ENCODE measurements around the gene ASNS.
A peak's percentile ranks its signal among the peaks of the same experiment; 100 is the strongest.
"Not testable (repeated sequence)": the region's sequence is repeated elsewhere in the genome, so short reads cannot be mapped to it uniquely, and the experiment has no call there.

Gene ASNS, protein sequence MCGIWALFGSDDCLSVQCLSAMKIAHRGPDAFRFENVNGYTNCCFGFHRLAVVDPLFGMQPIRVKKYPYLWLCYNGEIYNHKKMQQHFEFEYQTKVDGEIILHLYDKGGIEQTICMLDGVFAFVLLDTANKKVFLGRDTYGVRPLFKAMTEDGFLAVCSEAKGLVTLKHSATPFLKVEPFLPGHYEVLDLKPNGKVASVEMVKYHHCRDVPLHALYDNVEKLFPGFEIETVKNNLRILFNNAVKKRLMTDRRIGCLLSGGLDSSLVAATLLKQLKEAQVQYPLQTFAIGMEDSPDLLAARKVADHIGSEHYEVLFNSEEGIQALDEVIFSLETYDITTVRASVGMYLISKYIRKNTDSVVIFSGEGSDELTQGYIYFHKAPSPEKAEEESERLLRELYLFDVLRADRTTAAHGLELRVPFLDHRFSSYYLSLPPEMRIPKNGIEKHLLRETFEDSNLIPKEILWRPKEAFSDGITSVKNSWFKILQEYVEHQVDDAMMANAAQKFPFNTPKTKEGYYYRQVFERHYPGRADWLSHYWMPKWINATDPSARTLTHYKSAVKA

DNA sequence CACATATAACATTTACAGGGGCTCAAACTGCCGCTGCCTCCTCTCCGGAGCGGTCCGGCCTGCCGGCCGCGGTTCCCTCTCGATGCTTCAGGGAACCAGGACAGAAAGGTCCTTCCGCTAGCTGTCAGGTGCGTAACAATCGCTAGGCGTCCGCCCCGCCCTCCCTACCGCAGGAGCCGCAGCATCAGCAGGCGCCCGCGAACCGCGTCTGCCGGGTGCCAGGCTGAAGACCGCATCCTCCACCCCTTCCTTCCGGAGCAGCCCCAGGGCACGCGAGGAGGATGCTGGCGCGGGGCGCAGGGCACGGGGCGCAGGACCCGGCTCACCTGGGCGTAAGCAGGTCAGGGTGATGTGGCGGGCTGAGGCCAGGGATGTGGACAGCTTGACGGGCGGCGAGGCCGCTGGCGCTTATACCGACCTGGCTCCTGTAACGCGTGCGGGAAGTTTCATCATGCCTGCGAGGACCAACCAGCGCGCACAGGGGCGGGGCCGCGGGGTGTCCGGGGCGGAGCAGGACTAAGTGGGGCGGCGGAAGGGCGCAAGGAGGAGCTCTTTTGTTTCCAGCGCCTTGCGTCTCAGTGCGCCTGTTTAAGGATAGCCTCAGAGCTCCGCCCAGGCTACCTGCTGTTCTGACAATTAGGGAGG, at the start of gene ASNS:
Gene ASNS, minus strand, starts transcription at position 384 of the 645 bp plus-strand sequence. CDS start 3,252 bp downstream, outside the sequence.
- peak; percentile 94 for DNase-seq (ENCODE audit: low spot score)

DNA sequence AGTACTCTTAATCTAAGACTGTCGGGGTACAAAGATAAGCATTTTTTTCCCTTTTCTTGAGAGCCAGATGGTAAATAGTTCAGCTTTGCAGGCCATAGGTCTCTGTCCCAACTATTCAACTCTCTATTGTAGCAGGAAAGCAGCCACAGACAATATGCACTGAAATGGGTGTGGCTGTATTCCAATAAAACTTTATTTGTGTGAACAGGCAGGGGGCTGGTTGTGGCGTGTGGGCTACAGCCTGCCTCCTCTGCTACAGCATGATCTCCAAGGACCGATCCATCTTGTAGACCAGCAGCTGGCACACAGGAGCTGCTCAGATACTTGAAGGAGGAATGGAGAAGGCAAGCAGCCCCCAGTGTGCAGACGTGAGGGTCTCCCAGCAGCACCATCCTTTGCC, 49.0 kb upstream of the ASNS start:
- not testable (repeated sequence) for DNase-seq (ENCODE audit: low spot score)

DNA sequence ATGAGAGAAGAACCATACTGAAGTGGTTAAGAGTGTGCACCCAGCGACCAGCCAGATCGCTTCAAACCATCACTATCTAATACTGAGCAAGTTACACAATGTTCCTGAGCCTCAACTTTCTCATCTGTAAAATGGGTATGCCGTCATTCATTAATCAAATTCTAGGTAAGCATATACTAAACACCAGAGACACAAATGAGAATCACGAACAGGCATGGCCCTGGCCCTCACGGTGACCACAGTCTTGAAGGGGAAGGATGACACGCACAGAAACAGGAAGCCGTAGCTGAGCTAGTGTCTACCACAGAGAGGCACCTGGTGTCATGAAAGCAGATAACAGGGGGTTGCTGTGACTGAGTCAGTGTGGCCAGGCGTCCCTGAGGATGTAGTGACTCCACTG, 43.1 kb upstream of the ASNS start:
- not testable (repeated sequence) for DNase-seq (ENCODE audit: low spot score)

DNA sequence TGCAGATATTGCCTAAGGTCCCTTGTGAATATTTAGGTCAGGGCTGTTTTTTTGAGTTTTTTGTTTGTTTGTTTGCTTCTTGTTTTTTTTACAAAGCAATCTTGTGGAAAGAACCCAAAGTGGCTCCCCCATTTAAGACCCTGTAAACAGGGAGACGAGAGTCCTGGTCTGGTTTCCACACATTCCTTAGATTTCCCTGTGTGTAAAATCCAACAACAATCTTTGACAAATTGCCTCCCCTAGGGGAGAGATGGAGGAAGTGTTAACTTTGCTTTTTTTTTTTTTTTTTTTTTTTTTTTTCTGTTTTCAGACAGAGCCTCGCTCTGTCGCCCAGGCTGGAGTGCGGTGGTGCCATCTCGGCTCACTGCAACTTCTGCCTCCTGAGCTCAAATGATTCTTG, 40.1 kb upstream of the ASNS start:
- not testable (repeated sequence) for DNase-seq (ENCODE audit: low spot score)

DNA sequence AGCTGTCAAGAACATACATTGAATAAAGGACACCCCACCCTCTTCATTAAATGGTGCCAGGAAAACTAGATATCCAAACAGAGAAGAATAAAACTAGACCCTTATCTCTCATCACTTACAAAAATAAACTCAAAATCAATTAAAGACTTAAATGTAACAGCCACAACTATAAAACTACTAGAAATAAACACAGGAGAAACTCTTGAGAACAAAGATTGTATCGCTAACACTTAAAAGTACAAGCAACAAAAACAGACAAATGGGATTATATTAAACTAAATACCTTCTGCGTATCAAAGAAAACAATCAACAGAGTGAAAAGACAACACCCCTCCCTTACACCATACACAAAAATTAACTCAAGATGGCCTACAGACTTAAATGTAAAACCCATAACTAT, 24.7 kb upstream of the ASNS start:
- not testable (repeated sequence) for DNase-seq (ENCODE audit: low spot score)

DNA sequence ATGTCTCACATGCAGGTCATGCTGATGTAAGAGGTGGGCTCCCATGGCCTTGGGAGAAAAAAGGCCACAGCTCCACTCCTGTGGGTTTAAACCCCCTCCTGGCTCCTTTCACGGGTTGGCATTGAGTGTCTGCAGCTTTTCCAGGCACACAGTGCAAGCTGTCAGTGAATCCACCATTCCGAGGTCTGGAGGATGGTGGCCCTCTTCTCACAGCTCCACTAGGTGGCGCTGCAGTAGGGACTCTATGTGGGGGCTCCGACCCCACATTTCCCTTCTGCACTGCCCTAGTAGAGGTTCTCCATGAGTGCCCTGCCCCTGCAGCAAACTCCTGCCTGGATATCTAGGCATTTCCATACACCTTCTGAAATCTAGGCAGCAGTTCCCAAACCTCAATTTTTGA, 19.5 kb upstream of the ASNS start:
- not testable (repeated sequence) for DNase-seq (ENCODE audit: low spot score)

DNA sequence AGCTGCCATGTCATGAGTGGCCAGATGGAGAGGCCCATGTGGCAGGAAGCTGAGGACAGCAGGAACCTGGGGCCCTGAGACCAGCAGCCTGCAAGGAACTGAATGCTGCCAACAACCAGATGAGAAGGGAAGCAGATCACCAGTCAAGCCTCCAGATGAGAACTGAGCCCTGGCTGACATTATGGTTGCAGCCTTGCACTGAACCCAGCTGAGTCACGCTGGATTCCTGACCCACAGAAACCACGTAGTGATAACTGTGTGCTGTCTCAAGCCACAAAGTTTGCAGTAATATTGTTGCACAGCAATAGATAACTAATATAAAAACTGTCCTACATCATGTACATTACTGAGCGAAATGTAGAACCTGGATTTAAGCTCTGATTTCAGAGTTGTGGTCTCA, 7.3 kb upstream of the ASNS start:
- not testable (repeated sequence) for DNase-seq (ENCODE audit: low spot score)

DNA sequence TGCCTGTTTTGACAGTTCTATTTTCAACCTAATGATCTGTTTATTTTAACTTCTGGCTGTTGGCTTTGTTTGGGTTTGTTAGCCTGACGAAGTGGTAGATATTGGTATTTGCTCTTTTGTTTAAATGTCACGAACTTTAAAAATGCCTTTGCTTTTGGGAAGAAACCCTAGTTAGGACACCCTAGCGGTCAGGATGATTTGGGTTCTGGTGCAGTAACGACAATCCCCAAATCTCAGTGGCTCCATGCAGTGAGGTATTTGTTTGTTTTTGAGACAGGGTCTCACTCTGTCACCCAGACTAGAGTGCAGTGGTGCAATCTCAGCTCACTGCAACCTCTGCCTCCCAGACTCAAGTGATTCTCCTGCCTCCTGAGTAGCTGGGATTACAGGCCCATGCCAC, 2.7 kb upstream of the ASNS start:
- DNase-seq (ENCODE audit: low spot score) = not testable (repeated sequence)

DNA sequence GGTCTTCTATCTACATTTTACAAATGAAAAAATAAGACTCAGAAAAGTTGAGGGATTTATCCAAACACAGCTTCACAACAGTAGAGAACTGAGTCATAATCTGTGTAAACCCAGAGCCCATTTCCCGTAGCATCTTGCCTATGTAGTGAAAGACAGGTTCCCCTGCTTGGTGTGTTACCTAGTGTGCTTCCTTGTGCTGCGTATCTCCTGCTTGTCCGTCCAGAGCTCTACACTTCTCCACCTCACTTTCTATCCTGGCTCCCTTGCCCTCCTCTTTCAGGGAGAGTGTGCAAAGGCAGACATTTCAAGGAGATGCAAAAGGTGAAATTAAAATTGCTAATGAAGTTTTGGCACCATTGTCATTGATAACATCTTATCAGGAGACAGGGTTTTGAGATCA, 1.4 kb upstream of the ASNS start:
- no peak for DNase-seq (ENCODE audit: low spot score)

DNA sequence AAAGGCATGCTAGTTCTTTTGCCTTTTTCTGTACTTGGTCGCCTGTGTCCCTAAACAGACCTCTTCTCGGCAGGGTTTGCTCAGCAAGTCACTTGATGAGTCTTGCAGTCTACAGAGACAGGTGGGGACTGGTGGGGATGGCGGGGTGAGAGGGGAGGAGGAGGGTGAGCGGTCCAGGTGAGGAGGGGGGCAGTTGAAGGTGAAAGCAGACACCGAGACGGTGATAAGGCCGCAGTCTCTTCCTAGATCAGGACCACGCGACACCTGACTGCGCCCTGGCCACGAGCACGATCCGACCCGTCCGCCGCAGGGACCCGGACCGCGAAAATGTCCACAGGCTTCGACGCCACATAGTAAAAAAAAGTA, 566 bp downstream of the ASNS start:
- no peak for DNase-seq (ENCODE audit: low spot score)

DNA sequence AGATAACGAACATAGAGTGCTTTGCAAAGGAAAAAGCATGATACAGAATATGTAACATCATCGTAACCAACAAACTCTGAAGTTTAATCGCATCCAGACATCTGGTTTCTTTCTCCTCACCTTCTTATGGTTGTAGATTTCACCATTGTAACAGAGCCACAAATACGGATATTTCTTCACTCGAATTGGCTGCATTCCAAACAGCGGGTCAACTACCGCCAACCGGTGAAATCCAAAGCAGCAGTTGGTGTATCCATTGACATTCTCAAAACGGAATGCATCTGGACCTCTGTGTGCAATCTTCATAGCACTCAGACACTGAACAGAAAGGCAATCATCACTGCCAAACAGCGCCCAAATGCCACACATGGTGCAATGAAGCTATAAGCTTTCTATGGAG, 3.4 kb downstream of the ASNS start:
- no peak for DNase-seq (ENCODE audit: low spot score)

DNA sequence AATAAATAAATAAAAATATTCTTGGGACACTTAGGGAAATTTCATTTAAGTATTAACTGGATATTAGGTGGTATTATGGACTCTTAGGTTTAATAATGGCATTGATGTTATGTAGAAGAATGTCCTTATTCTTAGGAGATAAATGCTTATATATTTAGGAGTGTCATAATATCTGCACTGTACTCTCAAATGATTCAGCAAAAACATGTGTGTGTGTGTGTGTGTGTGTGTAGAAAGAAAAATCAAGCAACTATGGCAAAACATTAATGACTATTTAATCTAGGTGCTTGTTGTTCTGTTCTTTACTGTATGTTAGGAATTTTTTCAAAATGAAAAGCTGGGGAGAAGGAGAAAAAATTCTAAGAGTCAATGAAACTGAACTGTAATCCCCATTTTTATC, 3.9 kb downstream of the ASNS start:
- no peak for DNase-seq (ENCODE audit: low spot score)

DNA sequence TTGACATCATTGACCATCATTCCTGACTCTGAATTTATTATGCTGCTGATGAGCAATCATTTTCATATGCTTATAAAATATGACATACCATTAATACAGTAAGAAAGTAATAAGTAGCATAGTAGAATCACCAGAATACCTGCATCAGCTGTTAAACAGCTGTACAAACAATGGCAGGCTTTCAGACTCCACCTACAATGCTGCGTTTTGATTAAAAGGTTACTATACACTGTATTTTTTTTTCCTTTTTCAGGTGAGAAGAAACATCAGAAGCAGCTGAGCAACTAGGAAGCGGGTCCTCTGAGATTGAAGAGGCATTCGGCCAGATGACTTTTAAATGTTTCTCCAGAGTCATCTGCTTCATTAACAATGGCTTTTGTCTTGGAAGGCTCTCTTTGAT, 7.1 kb downstream of the ASNS start:
- DNase-seq (ENCODE audit: low spot score) = no peak

DNA sequence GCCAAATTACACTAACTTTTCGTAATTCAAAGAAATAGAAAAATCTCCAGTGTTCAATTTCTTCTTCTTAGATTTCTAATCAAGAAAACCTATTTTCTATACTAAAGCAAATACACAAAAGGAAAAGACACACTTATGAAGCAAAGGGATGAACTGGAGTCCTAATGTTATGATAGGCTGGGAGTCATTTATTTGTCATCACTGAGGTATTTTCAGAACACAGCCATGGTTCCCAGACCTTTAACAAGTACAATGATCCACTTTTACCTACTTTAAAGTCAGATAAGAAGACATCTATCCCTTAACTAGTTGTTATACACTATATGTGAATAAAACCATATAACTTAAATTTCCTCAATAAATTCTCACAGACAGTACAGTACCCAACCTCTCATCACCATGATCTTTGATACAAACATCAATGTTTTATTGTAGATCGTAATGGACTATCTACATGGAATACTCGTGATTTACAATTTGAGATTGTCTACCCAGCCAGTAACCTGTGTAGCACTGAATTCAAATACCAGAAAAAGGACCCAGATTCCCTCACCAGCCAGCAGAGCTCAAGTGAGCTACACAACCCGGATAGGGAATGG, 12.5 kb downstream of the ASNS start:
- DNase-seq (ENCODE audit: low spot score) = no peak

DNA sequence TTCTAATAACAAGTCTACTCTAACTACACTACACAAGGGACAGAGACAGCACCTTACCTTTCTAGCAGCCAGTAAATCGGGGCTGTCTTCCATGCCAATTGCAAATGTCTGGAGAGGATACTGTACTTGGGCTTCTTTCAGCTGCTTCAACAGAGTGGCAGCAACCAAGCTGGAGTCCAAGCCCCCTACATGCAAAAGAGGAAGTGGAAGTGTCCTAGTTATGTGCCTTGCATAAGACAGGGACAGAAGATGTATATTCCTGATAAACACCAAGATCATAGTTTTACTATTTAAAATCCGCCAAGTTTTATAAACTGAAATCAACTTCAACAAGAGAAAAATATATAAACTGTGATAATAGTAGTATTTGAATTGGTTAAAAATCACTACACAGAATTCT, 14.0 kb downstream of the ASNS start:
- no peak for DNase-seq (ENCODE audit: low spot score)

DNA sequence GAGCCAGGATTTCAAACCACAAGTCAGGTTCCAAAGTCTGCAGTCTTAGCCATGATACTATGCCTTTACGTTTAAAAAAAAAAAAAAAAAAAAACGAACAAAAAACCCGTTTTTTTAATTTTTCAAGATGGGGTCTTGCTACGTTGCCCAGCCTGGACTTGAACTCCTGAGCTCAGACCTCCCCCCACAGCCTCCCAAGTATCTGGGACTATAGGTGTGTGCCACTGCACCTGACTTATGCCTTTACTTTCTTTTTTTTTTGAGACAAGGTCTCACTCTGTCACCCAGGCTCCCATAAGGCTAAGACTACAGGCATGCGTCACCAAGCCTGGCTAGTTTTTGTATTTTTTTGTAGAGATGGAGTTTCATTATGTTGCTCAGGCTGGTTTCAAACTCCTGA, 14.7 kb downstream of the ASNS start:
- no peak for DNase-seq (ENCODE audit: low spot score)

DNA sequence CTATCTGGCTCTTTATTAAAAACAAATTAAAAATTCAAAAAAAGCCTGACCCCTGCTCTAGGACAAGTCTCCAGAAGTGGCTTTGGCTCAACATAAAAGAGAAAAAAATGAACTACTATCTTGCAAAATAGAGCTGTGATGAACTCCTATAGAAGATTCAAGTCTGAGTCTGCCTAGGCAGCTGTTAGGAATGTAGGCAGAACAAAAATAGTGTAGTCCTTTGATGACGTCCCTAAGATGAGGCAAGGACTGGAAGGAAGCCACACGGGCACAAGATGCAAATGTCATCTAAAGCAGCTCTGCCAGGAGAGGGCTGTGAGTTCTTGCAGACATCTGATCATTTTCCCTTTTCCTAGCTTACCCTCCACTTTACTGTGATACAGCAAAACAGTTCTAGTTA, 20.5 kb downstream of the ASNS start:
- DNase-seq (ENCODE audit: low spot score) = no peak

DNA sequence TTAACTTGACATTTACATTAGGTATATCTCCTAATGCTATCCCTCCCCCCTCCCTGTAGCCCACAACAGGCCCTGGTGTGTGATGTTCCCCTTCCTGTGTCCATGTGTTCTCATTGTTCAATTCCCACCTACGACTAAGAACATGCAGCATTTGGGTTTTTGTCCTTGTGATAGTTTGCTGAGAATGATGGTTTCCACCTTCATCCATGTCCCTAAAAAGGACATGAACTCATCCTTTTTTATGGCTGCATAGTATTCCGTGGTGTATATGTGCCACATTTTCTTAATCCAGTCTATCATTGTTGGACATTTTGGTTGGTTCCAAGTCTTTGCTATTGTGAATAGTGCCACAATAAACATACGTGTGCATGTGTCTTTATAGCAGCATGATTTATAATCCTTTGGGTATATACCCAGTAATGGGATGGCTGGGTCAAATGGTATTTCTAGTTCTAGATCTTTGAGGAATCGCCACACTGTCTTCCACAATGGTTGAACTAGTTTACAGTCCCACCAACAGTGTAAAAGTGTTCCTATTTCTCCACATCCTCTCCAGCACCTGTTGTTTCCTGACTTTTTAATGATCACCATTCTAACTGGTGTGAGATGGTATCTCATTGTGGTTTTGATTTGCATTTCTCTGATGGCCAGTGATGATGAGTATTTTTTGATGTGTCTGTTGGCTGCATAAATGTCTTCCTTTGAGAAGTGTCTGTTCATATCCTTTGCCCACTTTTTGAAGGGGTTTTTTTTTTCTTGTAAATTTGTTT, 21.8 kb downstream of the ASNS start:
- DNase-seq (ENCODE audit: low spot score) = not testable (repeated sequence)

DNA sequence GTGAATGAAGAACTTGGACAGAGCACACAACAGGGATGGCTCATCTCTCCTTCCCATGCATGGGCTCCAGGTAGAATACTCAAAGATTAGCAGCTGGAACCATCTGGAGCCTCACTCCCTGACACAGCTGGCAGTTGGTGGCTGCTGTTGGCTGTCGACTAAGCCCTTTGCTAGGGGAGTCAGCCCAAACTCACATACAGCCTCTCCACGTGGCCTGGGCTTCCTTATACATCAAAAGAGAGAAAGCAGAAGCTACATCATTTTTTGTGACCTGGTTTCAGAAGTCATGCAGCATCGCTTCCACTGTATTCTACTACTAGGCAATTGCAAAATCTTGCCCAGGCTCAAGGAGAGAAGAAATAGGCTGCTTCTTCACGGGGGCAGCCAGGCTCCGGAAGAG, 24.4 kb downstream of the ASNS start:
- no peak for DNase-seq (ENCODE audit: low spot score)

DNA sequence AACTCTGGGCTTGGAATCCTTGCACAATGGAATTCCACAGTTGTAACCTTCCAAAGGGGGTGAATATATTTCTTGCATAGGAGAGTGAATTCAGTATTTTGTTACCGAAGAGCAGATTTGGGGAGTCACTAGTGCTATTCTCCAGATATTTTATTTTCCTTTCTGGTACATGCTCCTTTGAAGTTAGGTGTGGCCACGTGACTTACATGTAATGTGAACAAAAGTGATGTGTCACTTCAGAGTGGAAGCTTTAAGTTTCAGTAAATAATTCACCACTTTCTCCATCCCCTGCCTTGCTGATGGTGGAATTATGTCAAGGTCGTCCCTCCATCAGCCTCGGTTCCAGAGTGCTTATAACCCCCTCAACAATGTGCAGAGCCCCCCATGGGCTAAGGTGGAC, 25.3 kb downstream of the ASNS start:
- no peak for DNase-seq (ENCODE audit: low spot score)

DNA sequence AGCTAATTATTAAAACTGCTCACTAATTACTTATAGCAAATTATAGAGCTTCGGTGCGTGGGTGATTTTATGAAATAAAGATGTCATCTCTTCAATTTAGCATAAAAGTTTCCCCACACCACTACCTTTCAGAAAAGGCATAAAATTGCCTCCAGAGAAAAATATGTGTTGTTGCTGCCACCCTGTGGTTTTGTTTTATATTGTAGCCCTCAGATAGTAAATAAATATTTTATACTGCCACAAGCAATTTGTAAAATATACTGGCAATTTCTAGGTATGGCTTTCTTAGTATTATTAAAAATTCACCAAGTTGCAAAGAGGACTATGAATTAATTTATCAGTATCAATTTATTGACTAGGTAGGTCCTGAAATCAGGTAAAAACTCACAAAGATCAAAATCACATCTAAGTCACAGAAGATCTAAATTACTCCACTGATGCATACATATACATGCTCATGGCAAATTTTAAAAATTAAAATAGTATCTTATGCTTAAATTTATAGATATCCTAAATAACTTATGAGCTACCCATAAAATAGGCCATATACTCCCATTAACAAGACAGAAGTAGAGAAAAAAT, 26.5 kb downstream of the ASNS start:
- no peak for DNase-seq (ENCODE audit: low spot score)

DNA sequence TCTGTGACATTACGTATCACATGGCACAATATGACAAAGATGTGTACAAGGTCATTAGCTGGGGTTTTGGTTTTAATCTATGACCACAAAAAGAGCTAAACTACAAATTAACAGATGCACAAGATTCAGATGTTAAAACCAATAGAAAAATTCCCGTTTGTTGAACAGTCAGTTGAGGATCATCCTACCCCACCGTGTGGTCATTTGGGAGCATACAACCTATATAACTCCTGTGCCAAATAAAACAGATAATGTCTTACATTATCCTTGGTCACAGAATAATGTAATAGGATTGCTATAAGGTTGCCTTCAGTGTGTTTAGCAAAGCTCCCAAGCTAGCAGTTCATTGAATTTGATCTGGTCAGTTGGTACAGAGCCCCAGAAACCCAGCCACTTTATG, 28.2 kb downstream of the ASNS start:
- no peak for DNase-seq (ENCODE audit: low spot score)

Data from ecto neural progenitor cell (in vitro differentiated cells).